Lung (tissue), 12 donors: ENCODE measurements around the gene LINC01488. TPM values are rescaled to one million over a fixed set of nuclear protein-coding genes. Genes with fewer than 3 reads are reported as not detected.
A peak's percentile ranks its signal among the peaks of the same experiment; 100 is the strongest.

Experiments used
- ATAC-seq: fragments of 200-7000 bp; cut with Tn5 transposase; one replicate; pipeline ENCODE4 v1.9.1; 2020; ENCODE audit warnings: moderate number of reproducible peaks; ENCODE audit not compliant: insufficient read depth, low FRiP score
- DNase-seq, 3 donors: peaks; one replicate each; pipeline ENCODE4 v3.0.0-alpha.2; 2013 to 2017
- H3K27ac ChIP-seq, 2 donors: one replicate each; pipeline ENCODE4 v1.5.1; 2013; ENCODE audit warnings: mild to moderate bottlenecking in 2 of 2, moderate library complexity in 2 of 2, control low read depth in 1 of 2, inconsistent platforms in 1 of 2, low read depth in 1 of 2, low read length in 1 of 2
- H3K27me3 ChIP-seq, 3 donors: one replicate each; pipeline ENCODE4 v1.5.1; 2013; ENCODE audit warnings: low read length in 2 of 3; ENCODE audit not compliant: control insufficient read depth in 3 of 3, insufficient read depth in 3 of 3
- H3K36me3 ChIP-seq, 4 donors: one replicate each; pipeline ENCODE4 v1.5.1; 2013; ENCODE audit warnings: low read length in 4 of 4, mild to moderate bottlenecking in 1 of 4, moderate library complexity in 1 of 4; ENCODE audit not compliant: control insufficient read depth in 4 of 4, insufficient read depth in 4 of 4
- H3K4me1 ChIP-seq, 5 donors: one replicate each; pipeline ENCODE4 v1.5.1; 2013; ENCODE audit warnings: low read length in 5 of 5, mild to moderate bottlenecking in 2 of 5, moderate library complexity in 1 of 5; ENCODE audit not compliant: control insufficient read depth in 5 of 5, insufficient read depth in 5 of 5
- H3K4me3 ChIP-seq: one replicate; pipeline ENCODE4 v1.5.1; 2013; ENCODE audit warnings: mild to moderate bottlenecking, control low read depth, moderate library complexity
- H3K9ac ChIP-seq, 2 donors: one replicate each; pipeline ENCODE4 v1.5.1; 2013; ENCODE audit warnings: low read length in 2 of 2, control low read depth in 1 of 2; ENCODE audit not compliant: insufficient read depth in 1 of 2
- H3K9me3 ChIP-seq, 4 donors: one replicate each; pipeline ENCODE4 v1.5.1; 2013; ENCODE audit warnings: low read length in 3 of 4, mild to moderate bottlenecking in 1 of 4, moderate library complexity in 1 of 4; ENCODE audit not compliant: control insufficient read depth in 4 of 4, insufficient read depth in 3 of 4
- CTCF ChIP-seq: IDR thresholded peaks from 2 replicates; pipeline ENCODE4 v1.5.1; 2012; ENCODE audit warnings: mild to moderate bottlenecking; ENCODE audit errors: control extremely low read depth, extremely low read depth
- WGBS, 2 donors: extraction: QIAGEN DNeasy Blood & Tissue Kit; methylation state at CpG; one replicate each; pipeline ENCODE4 v1.1.7; 2013; 5-methylcytosine and 5-hydroxymethylcytosine counted together
- polyA plus RNA-seq, 2 donors: library from polyadenylated mRNA; stranded (reverse); fragments of 200-250 nt; gene quantifications; one replicate each; pipeline ENCODE4 v1.2.1, GENCODE V29; 2013
- total RNA-seq, 2 donors: library from RNA; depleted of rRNA in 1 of 2; stranded (reverse); fragments of >200 nt in 1 of 2; gene quantifications; one replicate each; pipeline ENCODE4 v1.2.1, GENCODE V29; 2014 to 2021
- donor health status: control.
- donor health status: control.
- donor health status: Bipolar disorder and iron deficiency.
- donor health status: healthy.
- donor health status: DM: yes; HTN: yes; CAD: no.

Gene LINC01488
- total and polyA plus RNA-seq, 4 donors, result not detected

- no peak for TF ChIP-seq CTCF
- no peak for ATAC-seq
Observed at GRCh38 chr11:69493931-69494821, 12.7 kb downstream of the LINC01488 start.

DNA sequence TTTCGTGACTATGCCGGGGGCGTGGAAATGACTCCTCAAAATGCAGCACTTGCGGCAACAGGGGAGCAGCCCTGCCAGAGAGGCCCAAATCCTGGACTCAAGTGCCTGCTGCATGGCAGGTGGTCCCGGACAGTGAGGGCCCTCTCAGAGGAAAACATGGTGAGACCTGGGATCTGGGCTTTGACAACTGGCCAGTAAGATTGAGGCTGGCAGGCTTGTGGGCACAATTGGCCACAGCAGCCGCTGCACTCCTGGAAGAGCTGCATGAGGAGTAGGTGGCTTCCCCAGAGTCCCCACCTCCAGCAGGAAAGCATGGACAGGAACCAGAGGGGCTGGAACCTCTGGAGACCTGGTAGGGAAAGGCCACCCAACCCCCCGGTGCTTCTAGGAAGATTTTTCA is 13.4 kb downstream of the LINC01488 start:
- H3K27me3 ChIP-seq, result no peaks in the 10 kb centered on the region
- H3K4me3 ChIP-seq, result no peak overlapping the region
- TF ChIP-seq CTCF, result no peak
- H3K9ac ChIP-seq, result no peak overlapping the region
- no peaks in the 10 kb centered on the region for H3K36me3 ChIP-seq
- peak overlapping the region in 1 of 2 donors; percentile 23 for H3K27ac ChIP-seq
- no peak for ATAC-seq
- 75 to 82% methylated on average over 7 of the region's 7 CpGs for WGBS, 2 donors
- no peak for DNase-seq
- peaks cover 0 to 26% (median 18%) of the 10 kb centered on the region in 5 donors for H3K4me1 ChIP-seq
- H3K9me3 ChIP-seq, result no peaks in the 10 kb centered on the region

More at GRCh38 chr11:69493931-69494821, 12.7 kb downstream of the LINC01488 start:
- no peak overlapping the region for H3K9ac ChIP-seq
- no peaks in the 10 kb centered on the region for H3K36me3 ChIP-seq
- peak in 1 of 3 donors; percentile 60 for DNase-seq
- H3K9me3 ChIP-seq, result no peaks in the 10 kb centered on the region
- no peak overlapping the region for H3K4me3 ChIP-seq
- WGBS, 2 donors, result 71 to 76% methylated on average over 26 to 27 of the region's 27 CpGs
- H3K27me3 ChIP-seq, result no peaks in the 10 kb centered on the region
- peak overlapping the region in 1 of 2 donors; percentile 23 for H3K27ac ChIP-seq
- peaks cover 0 to 26% (median 18%) of the 10 kb centered on the region in 5 donors for H3K4me1 ChIP-seq

- H3K27me3 ChIP-seq, result no peaks in the 10 kb centered on the region
- no peak for TF ChIP-seq CTCF
- no peak overlapping the region for H3K4me3 ChIP-seq
- peaks cover 0 to 26% (median 18%) of the 10 kb centered on the region in 5 donors for H3K4me1 ChIP-seq
- 90% methylated on average over 12 of the region's 12 CpGs for WGBS, 2 donors
- no peak overlapping the region for H3K9ac ChIP-seq
- DNase-seq (no peak), ATAC-seq (no peak)
- H3K9me3 ChIP-seq, result no peaks in the 10 kb centered on the region
- peak overlapping the region in 1 of 2 donors; percentile 90 for H3K27ac ChIP-seq
- no peaks in the 10 kb centered on the region for H3K36me3 ChIP-seq
Observed at GRCh38 chr11:69495441-69496201, 14.2 kb downstream of the LINC01488 start.
